H1 (cell line): ENCODE results near the gene OXNAD1. TPM values are rescaled to one million over a fixed set of nuclear protein-coding genes. Genes with fewer than 3 reads are reported as not detected.

Source experiments
- CTCF ChIA-PET: fragments of 300-600 bp; sonication (Branson Sonifier 250); formaldehyde crosslinking; loops from one replicate; lab custom pipeline; 2021; ENCODE audit not compliant: partially characterized antibody; lab: Charles Lee
- POLR2A ChIA-PET: fragments of 300-600 bp; sonication (Branson Sonifier 250); formaldehyde crosslinking; loops from one replicate; lab custom pipeline; 2021; ENCODE audit warnings: inconsistent platforms; ENCODE audit not compliant: partially characterized antibody; lab: Charles Lee
- DNase-seq, 2 experiments: peaks; one replicate each; pipeline versions ENCODE4 v3.0.0 to v3.0.0-alpha.2; 2010 to 2022; ENCODE audit warnings: low spot score in 2 of 2, low read depth in 1 of 2, mixed read lengths in 1 of 2
- FAIRE-seq: peaks from 2 replicates; lab custom pipeline; 2011; peaks lifted over from hg19 to GRCh38; lab: Jason Lieb, UNC
- H2AFZ ChIP-seq: 2 replicates; pipeline ENCODE4 v1.8.1; 2012; ENCODE audit warnings: low read length, inconsistent platforms
- H2AK5ac ChIP-seq: 2 replicates; pipeline ENCODE4 v1.6.1; 2013; ENCODE audit warnings: low read depth, low read length
- H2BK120ac ChIP-seq: replicated peaks from 2 replicates; pipeline ENCODE3; 2013; ENCODE audit warnings: low read depth, low read length, inconsistent platforms
- H2BK12ac ChIP-seq: 2 replicates; pipeline ENCODE4 v1.6.1; 2013; ENCODE audit warnings: low read depth, low read length
- H2BK15ac ChIP-seq: 2 replicates; pipeline ENCODE4 v1.6.1; 2013; ENCODE audit warnings: low read length
- H2BK20ac ChIP-seq: 2 replicates; pipeline ENCODE4 v1.6.1; 2013; ENCODE audit warnings: low read length
- H2BK5ac ChIP-seq: 2 replicates; pipeline ENCODE4 v1.6.1; 2013; ENCODE audit warnings: low read depth, low read length
- H3K14ac ChIP-seq: 2 replicates; pipeline ENCODE4 v1.6.1; 2013; ENCODE audit warnings: inconsistent platforms; ENCODE audit not compliant: insufficient read length
- H3K18ac ChIP-seq: 2 replicates; pipeline ENCODE4 v1.6.1; 2013; ENCODE audit warnings: low read length; ENCODE audit errors: extremely low read depth
- H3K23ac ChIP-seq: 2 replicates; pipeline ENCODE4 v1.6.1; 2013; ENCODE audit warnings: inconsistent platforms; ENCODE audit not compliant: insufficient read length
- H3K23me2 ChIP-seq: 2 replicates; pipeline ENCODE4 v1.6.1; 2013; ENCODE audit warnings: low read depth, low read length
- H3K27ac ChIP-seq: 2 replicates; pipeline ENCODE4 v1.6.1; 2011; ENCODE audit warnings: low read depth, low read length, inconsistent platforms
- H3K27me3 ChIP-seq, 4 experiments: replicated peaks in 1 of 4; 1 replicate in 1 of 4; 2 replicates in 3 of 4; pipeline versions ENCODE4 v1.6.1 to v1.8.1; 2011 to 2013; ENCODE audit warnings: low read length in 3 of 4, mild to moderate bottlenecking in 3 of 4, inconsistent platforms in 2 of 4, mixed read lengths in 2 of 4, moderate library complexity in 1 of 4; ENCODE audit not compliant: control insufficient read depth in 3 of 4, insufficient read depth in 3 of 4; ENCODE audit errors: extremely low read depth in 1 of 4
- H3K36me3 ChIP-seq, 4 experiments: 2 replicates each; pipeline versions ENCODE4 v1.6.1 to v1.8.1; 2011 to 2013; ENCODE audit warnings: mild to moderate bottlenecking in 4 of 4, low read length in 3 of 4, moderate library complexity in 2 of 4, control low read depth in 1 of 4, inconsistent platforms in 1 of 4; ENCODE audit not compliant: insufficient read depth in 4 of 4, control insufficient read depth in 2 of 4
- H3K4ac ChIP-seq: replicated peaks from 2 replicates; pipeline ENCODE3; 2013; ENCODE audit warnings: low read length, low read depth, mixed read lengths, inconsistent platforms; ENCODE audit not compliant: insufficient read length
- H3K4me1 ChIP-seq, 4 experiments: replicated peaks in 1 of 4; 1 replicate in 1 of 4; 2 replicates in 3 of 4; pipeline versions ENCODE4 v1.6.1 to v1.8.1; 2011 to 2013; ENCODE audit warnings: low read length in 3 of 4, inconsistent platforms in 2 of 4, mixed read lengths in 1 of 4; ENCODE audit not compliant: insufficient read depth in 4 of 4, control insufficient read depth in 3 of 4
- H3K4me2 ChIP-seq, 2 experiments: 2 replicates each; pipeline versions ENCODE4 v1.6.1 to v1.8.1; 2011 to 2013; ENCODE audit warnings: low read depth in 2 of 2, low read length in 2 of 2, control low read depth in 1 of 2, inconsistent platforms in 1 of 2, mild to moderate bottlenecking in 1 of 2; ENCODE audit not compliant: insufficient read depth in 1 of 2
- H3K4me3 ChIP-seq, 4 experiments: fragments of 200-600, 300-600 bp in 1 of 4; sonication (generic), shearing (Covaris generic), sonication (Bioruptor Twin) in 1 of 4; 2 replicates each; pipeline versions ENCODE4 v1.5.1 to v1.8.1; 2011 to 2016; ENCODE audit warnings: low read length in 4 of 4, low read depth in 3 of 4, control low read depth in 2 of 4, inconsistent platforms in 2 of 4, mild to moderate bottlenecking in 2 of 4, mixed read lengths in 1 of 4, moderate library complexity in 1 of 4; ENCODE audit not compliant: insufficient read depth in 2 of 4; ENCODE audit errors: extremely low read depth in 1 of 4
- H3K56ac ChIP-seq: replicated peaks from 2 replicates; pipeline ENCODE3; 2013; ENCODE audit warnings: low read depth, mild to moderate bottlenecking, mixed read lengths, low read length, inconsistent platforms; ENCODE audit not compliant: insufficient read length
- H3K79me1 ChIP-seq: 2 replicates; pipeline ENCODE4 v1.6.1; 2013; ENCODE audit warnings: low read depth, low read length, control low read depth
- H3K79me2 ChIP-seq, 2 experiments: 2 replicates each; pipeline versions ENCODE4 v1.6.1 to v1.8.1; 2012 to 2013; ENCODE audit warnings: low read length in 2 of 2, mild to moderate bottlenecking in 2 of 2, inconsistent platforms in 1 of 2; ENCODE audit not compliant: insufficient read depth in 2 of 2, control insufficient read depth in 1 of 2
- H3K9ac ChIP-seq, 4 experiments: replicated peaks in 1 of 4; 1 replicate in 1 of 4; 2 replicates in 3 of 4; pipeline versions ENCODE4 v1.6.1 to v1.8.1; 2011 to 2013; ENCODE audit warnings: low read depth in 3 of 4, low read length in 3 of 4, control low read depth in 2 of 4, mild to moderate bottlenecking in 2 of 4, moderate library complexity in 2 of 4, inconsistent platforms in 1 of 4; ENCODE audit errors: extremely low read depth in 1 of 4
- H3K9me3 ChIP-seq, 2 experiments: 2 replicates each; pipeline versions ENCODE4 v1.6.1 to v1.8.1; 2012 to 2013; ENCODE audit warnings: mild to moderate bottlenecking in 2 of 2, moderate library complexity in 2 of 2, control low read depth in 1 of 2, inconsistent platforms in 1 of 2, low read depth in 1 of 2, low read length in 1 of 2, mixed read lengths in 1 of 2; ENCODE audit not compliant: insufficient read depth in 2 of 2
- H4K20me1 ChIP-seq, 2 experiments: replicated peaks in 1 of 2; 2 replicates each; pipeline versions ENCODE3 to v1.8.1; 2011 to 2013; ENCODE audit warnings: inconsistent platforms in 2 of 2, low read length in 2 of 2, mild to moderate bottlenecking in 1 of 2; ENCODE audit not compliant: insufficient read depth in 2 of 2, control insufficient read depth in 1 of 2
- H4K5ac ChIP-seq: 2 replicates; pipeline ENCODE4 v1.6.1; 2013; ENCODE audit warnings: low read length, low read depth, mixed read lengths, inconsistent platforms; ENCODE audit not compliant: insufficient read length
- H4K8ac ChIP-seq: 2 replicates; pipeline ENCODE4 v1.8.0; 2013; ENCODE audit warnings: mild to moderate bottlenecking, moderate library complexity, low read length, inconsistent platforms; ENCODE audit not compliant: insufficient read depth; ENCODE audit errors: extremely low read depth
- H4K91ac ChIP-seq: replicated peaks from 2 replicates; pipeline ENCODE3; 2013; ENCODE audit warnings: low read length, mixed read lengths, inconsistent platforms; ENCODE audit not compliant: insufficient read length
- SIX5 ChIP-seq: IDR thresholded peaks from 2 replicates; pipeline ENCODE4 v1.6.1; 2011; ENCODE audit warnings: mild to moderate bottlenecking, low read depth, low read length
- WGBS, 2 experiments: shearing (Covaris generic) in 1 of 2; methylation state at CpG; one replicate each; pipeline versions ENCODE4 v1.1.6 to v1.1.7; 2013 to 2015; ENCODE audit warnings: low lambda C conversion rate in 2 of 2, mixed read lengths in 2 of 2, inconsistent platforms in 1 of 2, low coverage in 1 of 2, missing lambda C conversion rate in 1 of 2; ENCODE audit not compliant: insufficient replicate concordance in 2 of 2, insufficient coverage in 1 of 2, insufficient read length in 1 of 2; ENCODE audit errors: extremely low coverage in 1 of 2, missing lambda C conversion rate in 1 of 2; 5-methylcytosine and 5-hydroxymethylcytosine counted together
- polyA plus RNA-seq, 7 experiments: library from polyadenylated mRNA; depleted of rRNA in 3 of 7; stranded (reverse) in 5 of 7; unstranded in 2 of 7; fragments of >200 nt in 5 of 7; fragments of 200-250 nt in 2 of 7; gene quantifications; 1 replicate in 5 of 7; 2 replicates in 1 of 7; 4 replicates in 1 of 7; pipeline versions ENCODE4 v1.2.1 to v1.2.3, GENCODE V29; 2011 to 2013; ENCODE audit warnings: missing spikeins in 2 of 7, mixed read lengths in 2 of 7
- total RNA-seq: library from RNA; stranded (reverse); fragmentation: NEBNext Ultra II Directional; extraction: Animal tissue kit (Norgen Biotek cat#: 25700); gene quantifications from 2 replicates; pipeline ENCODE4 v1.2.1, GENCODE V29; 2021

OXNAD1 gene
- total and polyA plus RNA-seq, 2 of the 8 experiments (the other 6 are each of a cell fraction or from before 2014, with no cell fraction given): 14.9 to 24.8 TPM

DNA sequence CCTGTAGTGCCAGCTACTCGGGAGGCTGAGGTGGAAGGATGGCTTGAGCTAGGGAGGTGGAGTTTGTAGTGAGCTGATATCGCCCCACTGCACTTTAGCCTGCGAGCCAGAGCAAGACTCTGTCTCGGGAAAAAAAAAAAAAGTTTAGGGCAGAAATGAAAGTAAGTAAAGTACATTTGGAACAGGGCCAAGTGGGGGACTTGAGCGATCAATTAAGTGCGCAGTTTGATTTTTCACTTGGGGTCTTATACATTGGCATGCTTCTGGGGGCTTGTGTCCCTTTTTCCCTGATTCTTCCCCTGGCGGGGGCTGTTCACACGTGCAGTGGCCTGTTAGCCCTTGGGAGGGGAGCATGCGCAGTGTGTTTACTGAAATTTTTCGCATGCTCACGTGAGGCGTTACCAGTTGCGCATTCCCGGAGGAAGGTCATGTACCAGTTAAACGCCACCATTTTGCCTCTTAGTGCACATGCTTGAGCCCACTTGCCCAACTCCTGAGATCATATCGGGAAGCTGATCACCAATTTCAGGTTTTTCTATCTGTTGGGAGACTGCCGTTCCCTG lies 48.6 kb upstream of the OXNAD1 start:
- no peak overlapping the region for H2AFZ ChIP-seq
- H3K18ac ChIP-seq: no peak overlapping the region
- H4K8ac ChIP-seq: no peak overlapping the region
- H2BK5ac ChIP-seq: no peak overlapping the region
- H3K4me3 ChIP-seq: no peak overlapping the region
- H3K56ac ChIP-seq: no peak overlapping the region
- no peak for DNase-seq
- no peaks in the 10 kb centered on the region for H3K9me3 ChIP-seq
- CTCF ChIA-PET: interaction anchor here (0.9 to 1.6 kb wide), 3 partner anchors 11 to 34 kb away, joined by 3 to 6 read pairs (median 3); no protein-coding TSS in a partner anchor
- H2BK20ac ChIP-seq: no peak overlapping the region
- H2BK12ac ChIP-seq: no peak overlapping the region
- no peak overlapping the region for H4K5ac ChIP-seq
- H2BK15ac ChIP-seq: no peak overlapping the region
- 0 out of 7 replicates have a peak, but pooled peaks cover 0 to 5% (median 0%) of the 10 kb centered on the region in 4 experiments for H3K27me3 ChIP-seq
- no peak overlapping the region for H3K4ac ChIP-seq
- H3K23me2 ChIP-seq: no peaks in the 10 kb centered on the region
- H3K9ac ChIP-seq: no peak overlapping the region
- no peak for TF ChIP-seq SIX5
- TF ChIP-seq, all 59 proteins: peak for 0
- POLR2A ChIA-PET: no interaction called here
- Histone ChIP-seq H3K4me1 (no peaks in the 10 kb centered on the region), H4K20me1 (no peaks in the 10 kb centered on the region), H3K79me1 (no peaks in the 10 kb centered on the region), H2BK120ac (no peak overlapping the region), H3K14ac (no peak overlapping the region), H3K23ac (no peak overlapping the region), H3K36me3 (no peaks in the 10 kb centered on the region), H4K91ac (no peak overlapping the region), H3K27ac (no peak overlapping the region), H3K79me2 (no peaks in the 10 kb centered on the region), H2AK5ac (no peak overlapping the region), H3K4me2 (no peak overlapping the region)
- 88% methylated on average over 17 of the region's 17 CpGs; no CpG with 5 or more reads in 1 of the 2 experiments for WGBS, 2 experiments
- no peak for FAIRE-seq
